ENCODE results near the gene CD226.

The CD226 gene

DNA sequence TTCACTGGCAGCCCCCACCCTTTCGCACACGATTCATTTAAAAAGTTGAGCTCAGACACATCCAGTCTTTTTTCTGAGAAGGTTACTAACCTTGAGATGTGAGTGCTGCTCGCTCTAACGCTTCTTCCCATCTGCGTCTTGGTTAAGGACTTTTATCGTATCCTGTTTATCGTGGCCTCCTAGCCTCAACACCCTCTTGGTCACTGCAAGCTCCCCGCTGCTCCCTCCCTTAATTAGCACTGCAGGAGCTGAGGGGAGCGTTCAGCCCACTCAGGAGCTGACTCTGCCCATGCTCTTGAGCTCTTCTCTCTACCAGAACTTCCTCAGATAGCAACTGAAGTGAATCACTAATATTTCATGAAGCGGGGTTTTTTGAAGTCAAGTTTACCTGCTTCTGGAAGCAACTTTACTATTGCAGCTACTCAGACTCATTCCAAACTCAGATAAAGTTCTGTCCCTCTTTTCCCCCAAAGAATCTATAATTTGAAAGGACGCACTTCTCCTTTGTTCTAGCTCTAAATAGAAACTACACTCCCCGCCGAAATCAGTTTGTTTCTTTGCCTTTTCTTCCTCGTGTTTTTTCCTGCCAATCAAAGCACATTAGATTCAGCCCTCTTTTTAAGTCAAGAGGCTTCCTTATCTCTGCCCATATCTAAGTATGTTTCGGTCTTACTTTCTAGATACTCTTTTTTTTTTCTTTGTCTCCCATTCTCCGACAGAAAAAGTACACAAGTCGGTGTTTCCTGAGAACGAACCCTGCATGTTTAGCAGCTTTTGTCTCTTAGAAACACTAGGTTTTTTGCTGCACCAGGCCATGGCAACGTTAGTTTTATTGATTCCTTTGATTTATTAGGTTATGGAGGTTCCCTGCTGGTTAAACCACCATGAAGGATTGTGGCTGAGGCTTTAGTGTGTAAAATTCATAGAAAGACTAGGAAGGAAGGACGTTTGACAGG lies 9.3 kb upstream of the CD226 start:
- no peaks in the 10 kb centered on the region for H3K4me1 ChIP-seq (ENCODE audit: control insufficient read depth, insufficient read depth, low read length)
- 0 out of 2 replicates have a peak, but pooled peaks cover 2% of the 10 kb centered on the region for H3K9me3 ChIP-seq (ENCODE audit: control insufficient read depth, insufficient read depth, low read depth, low read length)
- H3K27me3 ChIP-seq (ENCODE audit: control insufficient read depth, insufficient read depth, low read length): no peaks in the 10 kb centered on the region
- H3K4me3 ChIP-seq (ENCODE audit: low read depth, low read length): no peak overlapping the region
- no peak overlapping the region for H3K9ac ChIP-seq (ENCODE audit: low read length)
- H3K27ac ChIP-seq (ENCODE audit: low read depth, low read length): no peak overlapping the region
- H3K36me3 ChIP-seq (ENCODE audit: control insufficient read depth, insufficient read depth, low read length): no peaks in the 10 kb centered on the region

DNA sequence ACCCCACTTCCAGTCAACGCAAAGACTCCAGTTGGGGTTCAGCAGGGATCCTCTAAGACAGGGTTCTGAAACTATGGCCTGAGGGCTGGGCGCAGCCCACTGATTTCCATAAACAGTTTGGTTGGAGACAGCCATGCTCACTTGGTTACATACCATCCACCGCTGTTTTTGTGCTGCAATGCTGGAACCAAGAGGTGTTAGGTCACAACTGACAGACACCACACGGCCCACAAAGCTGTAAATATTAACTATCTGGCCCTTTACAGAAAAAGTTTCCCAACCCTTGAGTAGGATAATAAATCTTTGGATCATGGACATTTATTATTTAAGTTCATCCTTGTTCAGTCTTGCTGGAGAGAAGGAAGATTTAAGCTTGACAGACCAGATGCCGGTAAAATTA lies 8.4 kb upstream of the CD226 start:
- Histone ChIP-seq H3K9ac (ENCODE audit: low read length) (no peak overlapping the region), H3K27me3 (ENCODE audit: control insufficient read depth, insufficient read depth, low read length) (no peaks in the 10 kb centered on the region), H3K4me3 (ENCODE audit: low read depth, low read length) (no peak overlapping the region), H3K4me1 (ENCODE audit: control insufficient read depth, insufficient read depth, low read length) (no peaks in the 10 kb centered on the region), H3K9me3 (ENCODE audit: control insufficient read depth, insufficient read depth, low read depth, low read length) (0 out of 2 replicates have a peak, but pooled peaks cover 2% of the 10 kb centered on the region), H3K27ac (ENCODE audit: low read depth, low read length) (no peak overlapping the region), H3K36me3 (ENCODE audit: control insufficient read depth, insufficient read depth, low read length) (no peaks in the 10 kb centered on the region)

GRCh38 chr18:69954719-69955480 lies 7.2 kb upstream of the CD226 start:
- Histone ChIP-seq H3K27ac (ENCODE audit: low read depth, low read length) (no peak overlapping the region), H3K36me3 (ENCODE audit: control insufficient read depth, insufficient read depth, low read length) (no peaks in the 10 kb centered on the region), H3K4me3 (ENCODE audit: low read depth, low read length) (no peak overlapping the region), H3K9me3 (ENCODE audit: control insufficient read depth, insufficient read depth, low read depth, low read length) (0 out of 2 replicates have a peak, but pooled peaks cover 2% of the 10 kb centered on the region), H3K4me1 (ENCODE audit: control insufficient read depth, insufficient read depth, low read length) (no peaks in the 10 kb centered on the region), H3K27me3 (ENCODE audit: control insufficient read depth, insufficient read depth, low read length) (no peaks in the 10 kb centered on the region), H3K9ac (ENCODE audit: low read length) (no peak overlapping the region)

DNA sequence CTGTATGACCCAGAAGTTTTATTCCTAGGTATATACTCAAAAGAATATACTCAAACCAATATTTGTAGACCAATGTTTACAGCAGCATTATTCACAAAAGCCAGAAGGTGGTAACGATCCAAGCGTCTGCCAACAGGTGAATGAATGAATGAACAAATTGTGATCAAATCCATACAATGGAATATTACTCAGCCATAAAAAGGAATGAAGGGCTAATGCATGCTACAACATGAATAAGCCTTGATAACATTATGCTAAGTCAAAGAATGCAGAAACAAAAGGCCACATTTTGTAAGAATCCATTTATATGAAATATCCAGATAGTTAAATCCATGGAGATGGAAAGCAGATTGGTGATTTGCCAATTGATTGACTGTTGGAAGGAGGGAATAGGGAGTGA lies 5.5 kb upstream of the CD226 start:
- no peak overlapping the region for H3K4me3 ChIP-seq (ENCODE audit: low read depth, low read length)
- no peak overlapping the region for H3K9ac ChIP-seq (ENCODE audit: low read length)
- no peak overlapping the region for H3K27ac ChIP-seq (ENCODE audit: low read depth, low read length)
- H3K36me3 ChIP-seq (ENCODE audit: control insufficient read depth, insufficient read depth, low read length): no peaks in the 10 kb centered on the region
- no peaks in the 10 kb centered on the region for H3K27me3 ChIP-seq (ENCODE audit: control insufficient read depth, insufficient read depth, low read length)
- H3K4me1 ChIP-seq (ENCODE audit: control insufficient read depth, insufficient read depth, low read length): no peaks in the 10 kb centered on the region
- H3K9me3 ChIP-seq (ENCODE audit: control insufficient read depth, insufficient read depth, low read depth, low read length): 0 out of 2 replicates have a peak, but pooled peaks cover 2% of the 10 kb centered on the region

DNA sequence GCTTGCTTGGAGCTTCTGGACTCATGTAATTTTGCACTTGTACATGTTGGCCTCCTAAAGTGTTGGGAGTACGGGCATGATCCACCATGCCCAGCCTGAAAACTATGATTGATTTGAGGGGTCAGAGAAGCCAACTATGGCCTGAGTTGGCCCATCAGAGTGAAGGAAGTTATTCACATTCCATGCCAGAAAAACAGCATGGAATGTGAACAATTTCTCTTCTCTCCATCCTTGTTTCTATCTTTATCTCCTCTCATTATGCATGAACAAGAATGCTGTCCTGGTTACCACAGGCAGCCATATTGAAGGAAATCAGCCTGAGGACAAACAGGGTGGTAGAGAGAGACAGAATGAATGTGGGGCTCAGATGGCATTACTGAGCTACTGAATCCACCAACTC lies 3.5 kb upstream of the CD226 start:
- Histone ChIP-seq H3K27me3 (ENCODE audit: control insufficient read depth, insufficient read depth, low read length) (no peaks in the 10 kb centered on the region), H3K27ac (ENCODE audit: low read depth, low read length) (no peak overlapping the region), H3K9ac (ENCODE audit: low read length) (no peak overlapping the region), H3K36me3 (ENCODE audit: control insufficient read depth, insufficient read depth, low read length) (no peaks in the 10 kb centered on the region), H3K4me1 (ENCODE audit: control insufficient read depth, insufficient read depth, low read length) (no peaks in the 10 kb centered on the region), H3K9me3 (ENCODE audit: control insufficient read depth, insufficient read depth, low read depth, low read length) (0 out of 2 replicates have a peak, but pooled peaks cover 2% of the 10 kb centered on the region), H3K4me3 (ENCODE audit: low read depth, low read length) (no peak overlapping the region)

- Histone ChIP-seq H3K4me1 (ENCODE audit: control insufficient read depth, insufficient read depth, low read length) (peaks cover 2% of the 10 kb centered on the region; the same call in 1 of the 2 replicates), H3K4me3 (ENCODE audit: low read depth, low read length) (no peak overlapping the region), H3K36me3 (ENCODE audit: control insufficient read depth, insufficient read depth, low read length) (no peaks in the 10 kb centered on the region), H3K9ac (ENCODE audit: low read length) (no peak overlapping the region), H3K27me3 (ENCODE audit: control insufficient read depth, insufficient read depth, low read length) (no peaks in the 10 kb centered on the region), H3K9me3 (ENCODE audit: control insufficient read depth, insufficient read depth, low read depth, low read length) (0 out of 2 replicates have a peak, but pooled peaks cover 2% of the 10 kb centered on the region), H3K27ac (ENCODE audit: low read depth, low read length) (no peak overlapping the region)
Measured at GRCh38 chr18:69949538-69949936, 1.9 kb upstream of the CD226 start.

- Histone ChIP-seq H3K9ac (ENCODE audit: low read length) (no peak overlapping the region), H3K4me3 (ENCODE audit: low read depth, low read length) (no peak overlapping the region), H3K27me3 (ENCODE audit: control insufficient read depth, insufficient read depth, low read length) (no peaks in the 10 kb centered on the region), H3K36me3 (ENCODE audit: control insufficient read depth, insufficient read depth, low read length) (no peaks in the 10 kb centered on the region), H3K27ac (ENCODE audit: low read depth, low read length) (no peak overlapping the region), H3K4me1 (ENCODE audit: control insufficient read depth, insufficient read depth, low read length) (peaks cover 7% of the 10 kb centered on the region; the same call in 1 of the 2 replicates), H3K9me3 (ENCODE audit: control insufficient read depth, insufficient read depth, low read depth, low read length) (0 out of 2 replicates have a peak, but pooled peaks cover 2% of the 10 kb centered on the region)
Measured at GRCh38 chr18:69948919-69949537, 1.4 kb upstream of the CD226 start.

DNA sequence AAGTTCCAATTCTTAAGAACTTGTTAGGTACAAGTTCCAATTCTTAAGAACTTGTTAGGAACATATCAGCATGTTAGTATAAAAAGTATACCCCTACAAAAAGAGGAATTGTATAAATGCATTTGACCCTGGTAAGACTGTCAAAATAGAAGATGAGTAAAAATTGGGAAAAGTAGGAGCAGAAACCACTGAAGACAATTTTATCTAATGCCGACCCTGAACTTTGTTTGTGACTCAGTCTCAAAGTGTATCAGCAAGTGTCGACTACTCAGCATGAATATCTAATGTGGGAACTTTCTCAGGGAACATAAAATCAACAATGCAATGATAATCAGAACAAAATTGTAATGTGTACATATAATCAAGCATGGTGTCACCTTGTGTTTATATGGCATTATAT lies 583 bp upstream of the CD226 start:
- no peak overlapping the region for H3K4me3 ChIP-seq (ENCODE audit: low read depth, low read length)
- H3K9me3 ChIP-seq (ENCODE audit: control insufficient read depth, insufficient read depth, low read depth, low read length): 0 out of 2 replicates have a peak, but pooled peaks cover 1% of the 10 kb centered on the region
- no peaks in the 10 kb centered on the region for H3K27me3 ChIP-seq (ENCODE audit: control insufficient read depth, insufficient read depth, low read length)
- H3K4me1 ChIP-seq (ENCODE audit: control insufficient read depth, insufficient read depth, low read length): peaks cover 7% of the 10 kb centered on the region; the same call in 1 of the 2 replicates
- H3K36me3 ChIP-seq (ENCODE audit: control insufficient read depth, insufficient read depth, low read length): no peaks in the 10 kb centered on the region
- H3K9ac ChIP-seq (ENCODE audit: low read length): no peak overlapping the region
- no peak overlapping the region for H3K27ac ChIP-seq (ENCODE audit: low read depth, low read length)

DNA sequence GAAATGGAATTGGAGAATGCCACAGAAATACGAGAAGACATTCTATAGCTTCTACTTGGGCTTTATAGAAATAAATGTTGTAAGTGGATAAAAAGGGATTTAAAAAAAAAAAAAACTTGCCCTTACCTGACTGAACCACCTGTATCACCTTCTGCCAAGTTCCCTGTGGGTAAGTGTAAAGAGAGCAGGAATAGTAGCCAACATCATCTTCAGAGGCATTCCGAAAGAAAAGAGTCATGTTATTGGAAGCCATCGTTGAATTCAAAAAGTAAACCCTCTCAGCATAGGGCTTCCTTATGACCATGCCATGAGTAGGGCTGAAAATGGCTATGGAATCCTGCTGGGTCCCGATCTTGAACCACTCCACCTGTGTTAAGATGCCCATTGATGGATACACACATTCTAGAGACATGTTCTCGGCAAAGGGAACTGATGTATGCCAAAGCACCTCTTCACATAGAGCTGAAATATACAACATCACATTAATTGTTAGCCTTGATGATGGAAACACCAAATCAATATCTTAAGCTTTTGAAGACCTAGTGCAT lies 991 bp downstream of the CD226 start:
- Histone ChIP-seq H3K4me1 (ENCODE audit: control insufficient read depth, insufficient read depth, low read length) (peaks cover 7% of the 10 kb centered on the region; the same call in 1 of the 2 replicates), H3K9ac (ENCODE audit: low read length) (no peak overlapping the region), H3K27ac (ENCODE audit: low read depth, low read length) (no peak overlapping the region), H3K36me3 (ENCODE audit: control insufficient read depth, insufficient read depth, low read length) (no peaks in the 10 kb centered on the region), H3K27me3 (ENCODE audit: control insufficient read depth, insufficient read depth, low read length) (no peaks in the 10 kb centered on the region), H3K9me3 (ENCODE audit: control insufficient read depth, insufficient read depth, low read depth, low read length) (peaks cover 4% of the 10 kb centered on the region; the same call in 1 of the 2 replicates), H3K4me3 (ENCODE audit: low read depth, low read length) (no peak overlapping the region)

DNA sequence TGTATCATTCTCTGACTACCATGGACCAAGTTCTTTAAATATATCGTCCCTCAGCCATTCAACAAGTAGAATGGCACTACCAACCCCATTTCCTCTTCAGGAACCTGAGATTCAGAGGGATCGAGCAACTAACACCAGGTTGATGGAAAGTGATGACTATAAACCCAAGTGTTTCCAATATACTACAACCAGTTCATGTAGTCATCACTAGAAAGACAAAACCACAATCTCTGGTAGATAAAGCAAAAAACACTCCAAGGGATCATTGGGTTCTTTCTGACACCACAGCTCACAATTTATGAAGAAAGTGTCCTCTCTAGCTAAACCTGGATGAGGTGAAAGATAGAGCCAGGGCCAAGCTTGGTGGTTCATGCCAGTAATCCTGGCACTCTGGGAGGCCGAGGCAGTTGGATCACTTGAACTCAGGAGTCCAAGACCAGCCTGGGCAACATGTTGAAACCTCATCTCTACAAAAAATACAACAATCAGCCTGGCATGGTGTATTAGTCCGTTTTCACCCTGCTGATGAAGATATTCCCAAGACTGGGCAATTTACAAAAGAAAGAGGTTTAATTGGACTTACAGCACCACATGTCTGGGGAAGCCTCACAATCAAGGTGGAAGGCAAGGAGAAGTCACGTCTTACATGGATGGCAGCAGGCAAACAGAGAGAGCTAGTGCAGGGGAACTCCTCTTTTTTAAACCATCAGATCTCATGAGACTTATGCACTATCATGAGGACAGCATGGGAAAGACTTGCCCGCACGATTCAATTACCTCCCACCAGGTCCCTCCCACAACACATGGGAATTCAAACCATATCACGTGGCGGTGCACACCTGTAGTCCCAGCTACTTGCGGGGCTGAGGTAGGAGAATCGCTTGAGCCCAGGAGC lies 2.2 kb downstream of the CD226 start:
- H3K9me3 ChIP-seq (ENCODE audit: control insufficient read depth, insufficient read depth, low read depth, low read length): peaks cover 5% of the 10 kb centered on the region; the same call in 1 of the 2 replicates
- no peaks in the 10 kb centered on the region for H3K27me3 ChIP-seq (ENCODE audit: control insufficient read depth, insufficient read depth, low read length)
- H3K27ac ChIP-seq (ENCODE audit: low read depth, low read length): no peak overlapping the region
- no peak overlapping the region for H3K4me3 ChIP-seq (ENCODE audit: low read depth, low read length)
- H3K36me3 ChIP-seq (ENCODE audit: control insufficient read depth, insufficient read depth, low read length): no peaks in the 10 kb centered on the region
- H3K9ac ChIP-seq (ENCODE audit: low read length): no peak overlapping the region
- peaks cover 11% of the 10 kb centered on the region; the same call in 1 of the 2 replicates for H3K4me1 ChIP-seq (ENCODE audit: control insufficient read depth, insufficient read depth, low read length)
